Activated CD4-positive, alpha-beta memory T cell treated with anti-CD3 and anti-CD28 coated beads, Interleukin-2, amount 10 ng/mL, durations not matched to agents 7 days and 5 days (primary cell): Measurements from ENCODE around the gene RAB3C. TPM values are rescaled to one million over a fixed set of nuclear protein-coding genes. Genes with fewer than 3 reads are reported as not detected.
"Not testable (repeated sequence)": the region's sequence is repeated elsewhere in the genome, so short reads cannot be mapped to it uniquely, and the experiment has no call there.

ENCODE experiments used
- CTCF ChIA-PET: fragments of 350-600 bp; sonication (Branson Sonifier 250); formaldehyde crosslinking; loops from one replicate; lab custom pipeline; 2021; ENCODE audit warnings: antibody characterized with exemption, inconsistent platforms; lab: Charles Lee
- POLR2A ChIA-PET: fragments of 350-600 bp; sonication (Branson Sonifier 250); formaldehyde crosslinking; loops from one replicate; lab custom pipeline; 2021; ENCODE audit warnings: antibody characterized with exemption; lab: Charles Lee
- DNase-seq: peaks from one replicate; pipeline ENCODE4 v3.0.0-alpha.2; 2020
- H3K27ac Mint-ChIP-seq: one replicate; pipeline ENCODE4 v1.8.0; 2021; ENCODE audit warnings: mild to moderate bottlenecking, mixed read lengths
- H3K27me3 Mint-ChIP-seq: one replicate; pipeline ENCODE4 v1.8.0; 2021; ENCODE audit warnings: mixed read lengths
- H3K36me3 Mint-ChIP-seq: one replicate; pipeline ENCODE4 v1.8.0; 2021; ENCODE audit warnings: low read depth, mixed read lengths
- H3K4me1 Mint-ChIP-seq: one replicate; pipeline ENCODE4 v1.8.0; 2021; ENCODE audit warnings: mixed read lengths
- H3K4me3 Mint-ChIP-seq: one replicate; pipeline ENCODE4 v1.8.0; 2021; ENCODE audit warnings: mild to moderate bottlenecking, mixed read lengths
- H3K9me3 Mint-ChIP-seq: one replicate; pipeline ENCODE4 v1.8.0; 2021; ENCODE audit warnings: mixed read lengths
- total RNA-seq, 2 experiments: library from RNA; stranded (reverse); gene quantifications; one replicate each; pipeline ENCODE4 v1.2.3, GENCODE V29; 2021

The RAB3C gene
- total RNA-seq, 2 experiments from 2014 or later: not detected

DNA sequence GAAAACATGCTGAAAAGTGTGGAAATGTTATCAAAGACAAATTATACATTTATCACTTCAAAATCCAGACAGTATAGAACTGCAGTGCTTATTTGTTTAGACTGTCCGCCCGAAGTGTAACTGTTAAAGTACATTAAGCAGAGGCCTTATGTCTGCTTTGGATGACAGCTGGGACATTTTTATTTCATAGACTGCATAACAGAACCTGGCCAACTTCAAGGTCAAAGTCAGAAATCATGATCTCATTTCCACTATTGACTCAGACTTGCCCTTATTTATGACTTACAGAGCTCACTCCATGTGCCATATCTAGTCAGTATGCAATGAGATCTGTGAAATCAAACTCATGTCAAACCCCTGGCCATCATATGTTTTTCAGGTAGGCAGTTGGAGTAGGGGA, 87.7 kb downstream of the RAB3C start:
- ChIA-PET POLR2A (no interaction called here), CTCF (no interaction called here)
- no peaks in the 10 kb centered on the region for H3K9me3 Mint-ChIP-seq

DNA sequence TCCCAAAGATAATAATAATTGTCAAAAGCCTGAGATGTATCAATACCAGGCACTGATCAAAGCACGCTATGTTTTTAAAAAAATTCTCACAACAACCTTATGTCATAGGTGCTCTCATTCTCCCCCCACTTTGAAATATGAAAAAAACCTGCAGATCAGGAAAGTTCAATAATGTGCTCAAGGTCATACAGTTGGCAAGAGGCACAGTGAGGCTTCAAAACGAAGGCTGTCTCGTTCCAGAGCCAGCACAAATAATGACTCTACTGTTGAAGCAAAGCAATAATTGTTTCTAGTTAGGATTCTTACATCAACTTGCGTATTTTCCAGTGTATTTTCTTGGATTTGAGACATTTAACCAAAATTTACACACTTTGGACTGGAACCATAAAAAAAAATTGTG, 88.3 kb downstream of the RAB3C start:
- no peaks in the 10 kb centered on the region for H3K36me3 Mint-ChIP-seq
- H3K4me3 Mint-ChIP-seq: no peak overlapping the region
- no peaks in the 10 kb centered on the region for H3K27me3 Mint-ChIP-seq
- ChIA-PET POLR2A (no interaction called here), CTCF (no interaction called here)
- no peaks in the 10 kb centered on the region for H3K4me1 Mint-ChIP-seq
- no peak for DNase-seq
- no peaks in the 10 kb centered on the region for H3K9me3 Mint-ChIP-seq
- H3K27ac Mint-ChIP-seq: no peak overlapping the region

More for the DNA sequence above, 87.7 kb downstream of the RAB3C start:
- Mint-ChIP-seq H3K27me3 (no peaks in the 10 kb centered on the region), H3K4me1 (no peaks in the 10 kb centered on the region), H3K27ac (no peak overlapping the region), H3K36me3 (no peaks in the 10 kb centered on the region), H3K4me3 (no peak overlapping the region)
- DNase-seq: no peak

DNA sequence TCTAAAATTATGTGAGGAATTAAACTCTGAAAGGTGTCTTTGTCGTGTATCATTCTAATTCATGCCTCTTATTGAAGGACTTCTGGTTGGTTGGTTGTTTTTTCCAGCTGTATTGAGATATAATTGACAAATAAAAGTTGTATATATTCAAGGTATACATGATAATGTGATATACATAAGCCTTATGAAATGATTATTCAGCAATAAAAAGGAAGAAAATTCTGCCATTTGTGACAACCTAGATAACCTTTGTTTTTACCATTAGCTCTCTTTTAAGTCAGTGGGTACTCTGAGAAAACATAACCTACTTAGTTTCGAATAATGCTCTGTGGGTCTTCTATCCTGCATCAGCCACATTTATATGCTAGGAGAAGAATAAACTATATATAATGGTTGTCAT, 89.6 kb downstream of the RAB3C start:
- CTCF ChIA-PET: no interaction called here
- H3K9me3 Mint-ChIP-seq: no peaks in the 10 kb centered on the region
- no peak for DNase-seq

DNA sequence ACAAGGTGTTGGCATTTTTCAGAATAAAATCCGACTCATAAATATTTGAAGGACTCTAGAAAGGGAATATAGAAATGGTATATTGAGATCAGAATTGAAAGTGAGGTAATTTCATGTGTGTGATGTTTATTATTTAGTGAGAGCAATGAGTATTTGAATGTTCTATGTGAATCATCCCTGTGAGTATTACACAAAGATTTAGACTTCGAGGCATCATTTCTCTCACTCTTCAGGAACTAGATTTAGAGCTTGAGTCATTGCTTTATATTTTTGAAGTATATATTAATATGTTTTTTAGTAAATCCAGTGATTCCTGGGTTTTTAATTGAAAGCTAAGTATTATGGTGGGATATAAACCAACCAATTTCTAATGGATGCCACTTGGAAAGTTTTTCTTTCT, 91.2 kb downstream of the RAB3C start:
- no peak overlapping the region for H3K27ac Mint-ChIP-seq
- ChIA-PET CTCF (no interaction called here), POLR2A (no interaction called here)
- no peaks in the 10 kb centered on the region for H3K4me1 Mint-ChIP-seq
- DNase-seq: no peak
- H3K27me3 Mint-ChIP-seq: peaks cover 4% of the 10 kb centered on the region
- H3K4me3 Mint-ChIP-seq: no peak overlapping the region
- H3K9me3 Mint-ChIP-seq: no peaks in the 10 kb centered on the region
- no peaks in the 10 kb centered on the region for H3K36me3 Mint-ChIP-seq

More for the DNA sequence above, 89.6 kb downstream of the RAB3C start:
- Mint-ChIP-seq H3K4me3 (no peak overlapping the region), H3K27me3 (no peaks in the 10 kb centered on the region), H3K4me1 (no peaks in the 10 kb centered on the region), H3K27ac (no peak overlapping the region), H3K36me3 (no peaks in the 10 kb centered on the region)
- POLR2A ChIA-PET: no interaction called here

DNA sequence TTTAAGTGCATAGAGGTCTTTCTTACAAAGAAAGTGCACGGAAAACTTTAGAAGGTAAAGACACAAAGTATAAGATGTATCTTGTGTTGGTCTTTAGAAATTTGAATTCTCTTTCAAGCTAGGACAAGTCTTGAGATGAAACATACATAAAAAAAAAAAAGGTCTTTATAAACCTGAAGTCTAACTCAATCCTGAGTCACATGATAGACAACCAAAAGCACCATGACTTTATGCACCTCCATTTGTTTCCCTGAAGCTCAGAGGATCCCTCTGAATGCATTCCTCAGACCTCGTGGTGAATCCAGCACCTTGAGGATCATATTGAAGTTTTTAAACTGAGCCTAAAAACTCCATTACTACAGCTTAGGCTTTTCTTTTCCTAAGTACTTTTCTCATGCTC, 91.8 kb downstream of the RAB3C start:
- H3K4me3 Mint-ChIP-seq: no peak overlapping the region
- no peak overlapping the region for H3K27ac Mint-ChIP-seq
- H3K4me1 Mint-ChIP-seq: no peaks in the 10 kb centered on the region
- peaks cover 4% of the 10 kb centered on the region for H3K27me3 Mint-ChIP-seq
- ChIA-PET CTCF (no interaction called here), POLR2A (no interaction called here)
- H3K36me3 Mint-ChIP-seq: no peaks in the 10 kb centered on the region
- no peaks in the 10 kb centered on the region for H3K9me3 Mint-ChIP-seq
- DNase-seq: no peak

DNA sequence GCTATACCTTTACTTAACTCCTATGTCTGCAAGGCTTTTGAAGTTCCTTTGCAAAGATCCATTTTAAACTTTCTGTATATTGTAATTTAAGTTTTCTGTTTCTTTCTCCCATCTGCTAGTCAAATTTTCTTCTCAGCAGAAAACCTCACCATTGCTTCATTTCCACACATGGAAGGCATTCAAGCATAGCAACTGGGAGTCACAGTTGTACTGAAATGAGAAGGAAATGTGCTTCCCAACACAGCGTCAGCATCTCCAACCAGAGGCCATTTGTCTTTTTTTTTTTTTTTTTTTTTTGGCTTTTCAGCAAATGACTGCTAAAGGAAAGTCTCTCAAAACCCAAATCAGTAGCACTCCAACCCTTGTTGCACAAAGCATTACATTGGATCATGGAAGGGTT, 92.5 kb downstream of the RAB3C start:
- H3K27ac Mint-ChIP-seq: no peak overlapping the region
- no peak overlapping the region for H3K4me3 Mint-ChIP-seq
- no peak for DNase-seq
- ChIA-PET CTCF (no interaction called here), POLR2A (no interaction called here)
- H3K9me3 Mint-ChIP-seq: no peaks in the 10 kb centered on the region
- H3K4me1 Mint-ChIP-seq: no peaks in the 10 kb centered on the region
- peaks cover 4% of the 10 kb centered on the region for H3K27me3 Mint-ChIP-seq
- no peaks in the 10 kb centered on the region for H3K36me3 Mint-ChIP-seq

DNA sequence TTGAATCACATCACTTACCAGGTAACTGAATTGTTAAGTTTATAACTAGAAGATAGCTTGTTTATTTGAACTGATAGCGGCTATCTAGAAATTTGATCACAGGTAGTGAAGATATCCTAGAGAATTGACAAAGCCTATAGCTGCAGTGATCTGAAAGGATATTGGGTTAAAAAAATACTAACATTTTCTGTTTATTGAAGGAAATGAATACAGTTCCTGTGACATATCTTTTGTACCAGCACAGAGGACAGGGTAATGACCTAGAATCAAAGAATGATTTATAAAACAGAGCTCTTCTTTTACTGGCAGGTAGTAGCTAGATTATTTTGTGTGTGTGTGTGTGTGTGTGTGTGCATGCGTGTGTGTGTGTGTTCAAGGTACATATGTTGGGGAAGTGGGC, 94.8 kb downstream of the RAB3C start:
- Mint-ChIP-seq H3K4me1 (no peaks in the 10 kb centered on the region), H3K27ac (no peak overlapping the region), H3K9me3 (no peaks in the 10 kb centered on the region), H3K36me3 (no peaks in the 10 kb centered on the region), H3K4me3 (no peak overlapping the region), H3K27me3 (peaks cover 4% of the 10 kb centered on the region)
- ChIA-PET POLR2A (no interaction called here), CTCF (no interaction called here)
- no peak for DNase-seq

DNA sequence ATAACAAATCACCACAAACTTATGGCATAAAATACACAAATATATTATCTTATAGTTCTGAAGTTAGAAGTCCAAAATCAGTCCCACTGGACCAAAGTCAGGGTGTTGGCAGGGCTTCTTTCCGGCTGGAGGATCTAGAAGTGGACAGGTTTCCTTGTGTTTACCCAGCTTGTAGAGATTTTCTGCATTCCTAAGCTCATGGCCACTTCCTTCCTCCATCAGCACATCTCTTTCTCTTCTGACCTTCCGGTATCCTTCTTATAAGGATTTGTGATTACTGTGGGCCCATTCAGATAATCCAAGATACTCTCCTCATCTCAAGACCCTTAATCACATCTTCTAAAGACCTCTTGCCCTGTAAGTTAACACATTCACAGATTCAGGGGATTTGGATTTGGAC, 97.6 kb downstream of the RAB3C start:
- H3K27ac Mint-ChIP-seq: no peak overlapping the region
- H3K4me3 Mint-ChIP-seq: no peak overlapping the region
- no peaks in the 10 kb centered on the region for H3K36me3 Mint-ChIP-seq
- no peaks in the 10 kb centered on the region for H3K4me1 Mint-ChIP-seq
- H3K9me3 Mint-ChIP-seq: no peaks in the 10 kb centered on the region
- CTCF ChIA-PET: no interaction called here
- peaks cover 4% of the 10 kb centered on the region for H3K27me3 Mint-ChIP-seq
- POLR2A ChIA-PET: no interaction called here
- DNase-seq: no peak

DNA sequence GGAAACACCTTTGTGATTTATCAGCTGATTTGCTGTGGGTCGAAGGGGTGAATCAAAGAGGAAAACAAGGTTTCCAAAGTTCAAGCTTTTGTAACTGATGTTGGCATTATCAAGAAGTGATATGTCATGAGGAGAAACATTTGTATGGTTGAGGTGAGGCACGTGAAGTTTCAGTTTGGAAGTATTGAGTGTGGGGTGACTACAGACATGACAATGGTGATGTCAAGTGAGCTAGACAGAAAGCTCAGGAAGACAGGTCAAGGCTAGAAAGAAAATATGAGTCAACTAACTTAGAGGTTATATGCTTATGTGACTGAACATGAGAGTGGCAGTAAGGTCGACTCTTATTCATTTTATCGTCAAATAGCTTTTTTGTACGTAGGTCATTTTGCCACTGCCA, 99.1 kb downstream of the RAB3C start:
- no peak overlapping the region for H3K4me3 Mint-ChIP-seq
- H3K36me3 Mint-ChIP-seq: no peaks in the 10 kb centered on the region
- no peak overlapping the region for H3K27ac Mint-ChIP-seq
- H3K4me1 Mint-ChIP-seq: no peaks in the 10 kb centered on the region
- ChIA-PET CTCF (interaction anchor here (1.2 kb wide), 1 partner anchor 204 kb away, joined by 3 read pairs; no protein-coding TSS in a partner anchor), POLR2A (no interaction called here)
- DNase-seq: no peak
- peaks cover 4% of the 10 kb centered on the region for H3K27me3 Mint-ChIP-seq
- no peaks in the 10 kb centered on the region for H3K9me3 Mint-ChIP-seq

DNA sequence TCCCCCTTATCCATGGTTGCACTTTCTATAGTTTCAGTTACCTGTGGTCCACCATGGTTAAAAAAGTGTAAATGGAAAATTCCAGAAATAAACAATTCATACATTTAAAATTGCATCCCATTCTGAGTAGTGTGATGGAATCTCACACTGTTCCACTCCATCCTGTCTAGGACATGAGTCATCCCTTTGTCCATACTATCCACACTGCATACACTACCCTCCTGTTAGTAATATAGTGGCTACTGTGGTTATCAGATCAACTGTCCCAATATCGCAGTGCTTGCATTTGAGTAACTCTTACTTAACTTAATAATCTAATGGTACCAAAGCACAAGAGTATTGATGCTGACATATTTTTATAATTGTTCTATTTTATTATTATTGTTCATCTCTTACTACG, 100.7 kb downstream of the RAB3C start:
- Mint-ChIP-seq H3K36me3 (no peaks in the 10 kb centered on the region), H3K27ac (no peak overlapping the region), H3K4me1 (no peaks in the 10 kb centered on the region), H3K4me3 (no peak overlapping the region), H3K9me3 (no peaks in the 10 kb centered on the region), H3K27me3 (peaks cover 2% of the 10 kb centered on the region)
- ChIA-PET CTCF (no interaction called here), POLR2A (no interaction called here)
- no peak for DNase-seq

DNA sequence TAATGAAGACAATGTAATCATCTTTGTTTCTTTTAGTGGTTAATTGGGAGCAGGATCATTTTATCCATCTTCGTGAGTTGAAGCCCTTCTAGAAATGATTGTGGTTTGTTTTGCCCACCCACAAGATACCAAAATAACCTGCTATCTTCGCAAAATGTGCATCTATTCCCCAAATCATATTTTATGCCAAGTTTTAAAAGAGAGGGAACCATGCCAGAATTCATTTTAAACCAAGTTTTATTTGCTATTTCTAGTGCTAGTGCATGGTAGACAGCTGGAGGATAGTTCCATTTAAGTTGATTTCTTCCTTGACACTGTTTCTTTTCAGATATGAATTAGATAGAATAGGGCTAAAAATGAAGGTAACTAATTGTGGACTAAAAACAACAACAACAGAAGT, 104.2 kb downstream of the RAB3C start:
- DNase-seq: no peak
- ChIA-PET CTCF (no interaction called here), POLR2A (no interaction called here)
- Mint-ChIP-seq H3K4me3 (no peak overlapping the region), H3K27me3 (no peaks in the 10 kb centered on the region), H3K4me1 (no peaks in the 10 kb centered on the region), H3K9me3 (no peaks in the 10 kb centered on the region), H3K36me3 (no peaks in the 10 kb centered on the region), H3K27ac (no peak overlapping the region)

DNA sequence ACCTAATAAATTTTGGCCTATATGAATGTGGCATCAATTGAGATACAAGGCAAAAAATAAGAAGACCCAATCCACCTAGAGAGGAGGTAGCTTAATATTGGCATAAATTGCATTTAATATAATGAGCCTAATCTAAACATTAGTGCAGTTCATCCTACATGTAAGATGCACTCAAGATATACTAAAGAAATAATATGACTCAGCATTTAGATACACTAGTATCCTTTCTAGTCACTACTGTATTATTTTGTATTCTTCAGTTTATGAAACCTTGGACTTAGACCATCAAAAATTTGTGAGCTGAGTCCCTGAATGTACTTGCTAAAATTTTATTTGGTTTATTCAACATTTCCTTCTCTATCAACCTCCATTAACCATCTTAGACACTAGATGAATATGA, 104.7 kb downstream of the RAB3C start:
- no peaks in the 10 kb centered on the region for H3K36me3 Mint-ChIP-seq
- H3K4me1 Mint-ChIP-seq: no peaks in the 10 kb centered on the region
- no peaks in the 10 kb centered on the region for H3K27me3 Mint-ChIP-seq
- CTCF ChIA-PET: no interaction called here
- H3K4me3 Mint-ChIP-seq: no peak overlapping the region
- H3K27ac Mint-ChIP-seq: no peak overlapping the region
- no peaks in the 10 kb centered on the region for H3K9me3 Mint-ChIP-seq
- POLR2A ChIA-PET: no interaction called here
- DNase-seq: no peak

DNA sequence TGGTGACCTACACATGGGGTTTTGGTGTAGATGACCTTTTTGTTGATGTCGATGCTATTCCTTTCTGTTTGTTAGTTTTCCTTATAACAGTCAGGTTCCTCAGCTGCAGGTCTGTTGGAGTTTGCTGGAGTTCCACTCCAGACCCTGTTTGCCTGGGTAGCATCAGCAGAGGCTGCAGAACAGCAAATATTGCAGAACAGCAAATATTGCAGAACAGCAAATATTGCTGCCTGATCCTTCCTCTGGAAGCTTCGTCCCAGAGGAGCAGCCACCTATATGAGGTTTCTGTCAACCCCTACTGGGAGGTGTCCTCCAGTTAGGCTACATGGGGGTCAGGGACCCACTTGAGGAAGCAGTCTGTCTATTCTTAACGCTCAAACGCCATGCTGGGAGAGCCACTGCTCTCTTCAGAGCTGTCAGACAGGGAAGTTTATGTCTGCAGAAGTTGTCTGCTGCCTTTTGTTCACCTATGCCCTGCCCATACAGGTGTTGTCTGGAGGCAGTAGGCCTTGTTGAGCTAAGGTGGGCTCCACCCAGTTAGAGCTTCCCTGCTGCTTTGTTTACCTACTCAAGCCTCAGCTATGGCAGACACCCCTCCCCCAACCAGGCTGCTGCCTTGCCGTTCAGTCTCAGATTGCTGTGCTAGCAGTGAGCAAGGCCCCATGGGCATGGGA, 116.3 kb downstream of the RAB3C start:
- H3K9me3 Mint-ChIP-seq, POLR2A ChIA-PET, H3K27ac Mint-ChIP-seq, CTCF ChIA-PET, DNase-seq, H3K4me3 Mint-ChIP-seq, H3K4me1 Mint-ChIP-seq, H3K36me3 Mint-ChIP-seq, H3K27me3 Mint-ChIP-seq: not testable (repeated sequence)

DNA sequence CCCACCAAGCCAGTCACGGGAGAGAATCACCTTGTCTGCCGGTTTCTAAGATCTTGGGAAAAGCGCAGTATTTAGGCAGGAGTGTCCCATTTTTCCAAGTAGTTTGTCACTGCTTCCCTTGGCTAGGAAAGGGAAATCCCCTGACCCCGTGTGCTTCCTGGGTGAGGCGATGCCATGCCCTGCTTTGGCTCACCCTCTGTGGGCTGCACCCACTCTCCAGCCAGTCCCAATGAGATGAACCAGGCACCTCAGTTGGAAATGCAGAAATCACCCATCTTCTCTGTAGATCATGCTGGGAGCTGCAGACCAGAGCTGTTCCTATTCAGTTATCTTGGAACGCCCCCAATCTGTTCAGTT, 116.9 kb downstream of the RAB3C start:
- Mint-ChIP-seq H3K36me3 (no peaks in the 10 kb centered on the region), H3K4me3 (no peak overlapping the region), H3K27me3 (no peaks in the 10 kb centered on the region), H3K27ac (no peak overlapping the region), H3K9me3 (peaks cover 9% of the 10 kb centered on the region), H3K4me1 (no peaks in the 10 kb centered on the region)
- POLR2A ChIA-PET: no interaction called here
- CTCF ChIA-PET: no interaction called here
- DNase-seq: no peak
